ENCODE data around the gene CEP120.
"Not testable (repeated sequence)": the region's sequence is repeated elsewhere in the genome, so short reads cannot be mapped to it uniquely, and the experiment has no call there.

- TF ChIP-seq, protein P1, sequence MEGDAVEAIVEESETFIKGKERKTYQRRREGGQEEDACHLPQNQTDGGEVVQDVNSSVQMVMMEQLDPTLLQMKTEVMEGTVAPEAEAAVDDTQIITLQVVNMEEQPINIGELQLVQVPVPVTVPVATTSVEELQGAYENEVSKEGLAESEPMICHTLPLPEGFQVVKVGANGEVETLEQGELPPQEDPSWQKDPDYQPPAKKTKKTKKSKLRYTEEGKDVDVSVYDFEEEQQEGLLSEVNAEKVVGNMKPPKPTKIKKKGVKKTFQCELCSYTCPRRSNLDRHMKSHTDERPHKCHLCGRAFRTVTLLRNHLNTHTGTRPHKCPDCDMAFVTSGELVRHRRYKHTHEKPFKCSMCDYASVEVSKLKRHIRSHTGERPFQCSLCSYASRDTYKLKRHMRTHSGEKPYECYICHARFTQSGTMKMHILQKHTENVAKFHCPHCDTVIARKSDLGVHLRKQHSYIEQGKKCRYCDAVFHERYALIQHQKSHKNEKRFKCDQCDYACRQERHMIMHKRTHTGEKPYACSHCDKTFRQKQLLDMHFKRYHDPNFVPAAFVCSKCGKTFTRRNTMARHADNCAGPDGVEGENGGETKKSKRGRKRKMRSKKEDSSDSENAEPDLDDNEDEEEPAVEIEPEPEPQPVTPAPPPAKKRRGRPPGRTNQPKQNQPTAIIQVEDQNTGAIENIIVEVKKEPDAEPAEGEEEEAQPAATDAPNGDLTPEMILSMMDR (conservative IDR thresholded peaks at IDR 0.05; ENCODE audit: low read depth in 2 of 2), result not testable (repeated sequence)
- not testable (repeated sequence) for TF ChIP-seq POLR2AphosphoS5 (IDR thresholded peaks at IDR 0.05; ENCODE audit: low read depth); EZH2 (IDR thresholded peaks at IDR 0.05; ENCODE audit: low read depth, unreplicated experiment); ZNF331 (CRISPR knock-in tag; IDR thresholded peaks at IDR 0.05; ENCODE audit: low read depth); EZH2phosphoT487 (IDR thresholded peaks at IDR 0.05; ENCODE audit: unreplicated experiment); CREB1 (CRISPR knock-in tag; IDR thresholded peaks at IDR 0.05; ENCODE audit: low read depth)
- TF ChIP-seq, protein P2, sequence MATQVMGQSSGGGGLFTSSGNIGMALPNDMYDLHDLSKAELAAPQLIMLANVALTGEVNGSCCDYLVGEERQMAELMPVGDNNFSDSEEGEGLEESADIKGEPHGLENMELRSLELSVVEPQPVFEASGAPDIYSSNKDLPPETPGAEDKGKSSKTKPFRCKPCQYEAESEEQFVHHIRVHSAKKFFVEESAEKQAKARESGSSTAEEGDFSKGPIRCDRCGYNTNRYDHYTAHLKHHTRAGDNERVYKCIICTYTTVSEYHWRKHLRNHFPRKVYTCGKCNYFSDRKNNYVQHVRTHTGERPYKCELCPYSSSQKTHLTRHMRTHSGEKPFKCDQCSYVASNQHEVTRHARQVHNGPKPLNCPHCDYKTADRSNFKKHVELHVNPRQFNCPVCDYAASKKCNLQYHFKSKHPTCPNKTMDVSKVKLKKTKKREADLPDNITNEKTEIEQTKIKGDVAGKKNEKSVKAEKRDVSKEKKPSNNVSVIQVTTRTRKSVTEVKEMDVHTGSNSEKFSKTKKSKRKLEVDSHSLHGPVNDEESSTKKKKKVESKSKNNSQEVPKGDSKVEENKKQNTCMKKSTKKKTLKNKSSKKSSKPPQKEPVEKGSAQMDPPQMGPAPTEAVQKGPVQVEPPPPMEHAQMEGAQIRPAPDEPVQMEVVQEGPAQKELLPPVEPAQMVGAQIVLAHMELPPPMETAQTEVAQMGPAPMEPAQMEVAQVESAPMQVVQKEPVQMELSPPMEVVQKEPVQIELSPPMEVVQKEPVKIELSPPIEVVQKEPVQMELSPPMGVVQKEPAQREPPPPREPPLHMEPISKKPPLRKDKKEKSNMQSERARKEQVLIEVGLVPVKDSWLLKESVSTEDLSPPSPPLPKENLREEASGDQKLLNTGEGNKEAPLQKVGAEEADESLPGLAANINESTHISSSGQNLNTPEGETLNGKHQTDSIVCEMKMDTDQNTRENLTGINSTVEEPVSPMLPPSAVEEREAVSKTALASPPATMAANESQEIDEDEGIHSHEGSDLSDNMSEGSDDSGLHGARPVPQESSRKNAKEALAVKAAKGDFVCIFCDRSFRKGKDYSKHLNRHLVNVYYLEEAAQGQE (IDR thresholded peaks at IDR 0.05; ENCODE audit: unreplicated experiment), result not testable (repeated sequence)
These were observed 7.2 kb upstream of the CEP120 start for GRCh38 chr5:123430441-123430840.

Measured in GM23338 (cell line).